GM18858 (cell line): ENCODE measurements around the gene CCDC33.

ENCODE experiments used
- ATAC-seq: cut with Tn5 transposase; IDR thresholded peaks from one replicate; pipeline ENCODE4 v1.9.1; 2021; ENCODE audit not compliant: unreplicated experiment

CCDC33 gene

DNA sequence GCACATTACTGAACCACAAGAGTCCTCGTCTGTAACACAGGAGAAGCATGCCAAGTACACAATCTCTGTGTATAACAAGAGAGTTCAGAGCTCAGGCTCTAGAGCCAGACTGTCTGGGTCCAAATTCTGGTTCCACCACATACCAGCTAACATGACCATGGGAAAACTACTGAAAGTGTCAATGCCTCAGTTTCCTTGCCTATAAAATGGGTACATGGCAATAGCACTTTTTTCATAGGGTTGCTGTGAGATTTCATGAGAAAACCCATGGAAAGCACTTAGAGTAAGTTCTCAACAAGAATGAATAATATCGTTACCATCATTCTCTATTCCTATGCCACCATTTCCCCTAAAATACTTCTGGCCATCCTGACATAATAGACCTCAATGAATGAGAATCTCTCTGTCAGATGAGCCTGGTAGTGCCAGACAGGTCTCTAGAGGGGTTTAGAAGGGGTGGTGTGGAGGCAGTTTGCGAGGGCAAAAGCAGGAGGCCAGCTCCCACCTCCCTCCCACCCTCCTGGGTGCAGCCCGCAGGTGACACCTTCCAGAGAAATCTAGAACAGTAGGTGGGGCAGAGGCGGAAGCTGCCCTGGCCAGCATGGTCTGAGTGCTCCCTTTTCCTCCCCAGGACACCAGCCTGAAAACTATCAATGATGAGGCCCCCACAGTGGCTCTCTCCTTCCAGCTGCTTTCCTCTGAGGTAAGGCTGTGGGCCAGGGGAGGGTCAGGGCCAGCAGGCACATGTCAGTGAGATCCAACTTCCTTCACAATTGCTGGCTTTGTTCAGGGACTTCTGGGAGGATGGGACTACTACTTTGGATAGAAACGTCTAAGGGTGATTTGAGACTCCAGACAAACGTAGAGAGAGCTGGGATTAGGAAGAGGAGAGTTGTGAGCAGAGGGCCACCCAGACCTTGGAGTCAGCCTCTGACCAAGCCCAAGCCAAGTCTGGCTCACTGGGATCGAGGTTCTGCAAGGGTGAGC lies 45.3 kb downstream of the CCDC33 start:
- ATAC-seq, result no peak

DNA sequence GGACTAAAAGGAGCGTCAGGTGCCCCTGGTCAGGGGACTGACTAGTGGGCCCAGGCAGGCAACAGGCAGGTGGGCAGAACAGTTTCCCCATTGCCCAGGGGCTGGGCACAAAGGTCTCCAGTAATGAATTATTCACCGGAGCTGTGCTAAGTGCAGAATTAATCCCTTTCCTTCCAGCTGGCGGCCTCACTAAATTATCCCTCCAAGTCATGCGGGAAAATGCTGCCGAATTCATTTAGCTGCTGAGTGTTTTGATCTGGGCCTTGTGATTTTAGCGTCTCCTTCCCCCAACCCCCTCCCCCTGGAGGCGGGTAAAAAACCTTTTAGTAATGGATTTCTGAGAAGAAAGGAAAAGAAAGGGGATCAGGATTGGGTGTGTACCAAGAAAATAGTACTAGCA lies 47.2 kb downstream of the CCDC33 start:
- ATAC-seq, result no peak

DNA sequence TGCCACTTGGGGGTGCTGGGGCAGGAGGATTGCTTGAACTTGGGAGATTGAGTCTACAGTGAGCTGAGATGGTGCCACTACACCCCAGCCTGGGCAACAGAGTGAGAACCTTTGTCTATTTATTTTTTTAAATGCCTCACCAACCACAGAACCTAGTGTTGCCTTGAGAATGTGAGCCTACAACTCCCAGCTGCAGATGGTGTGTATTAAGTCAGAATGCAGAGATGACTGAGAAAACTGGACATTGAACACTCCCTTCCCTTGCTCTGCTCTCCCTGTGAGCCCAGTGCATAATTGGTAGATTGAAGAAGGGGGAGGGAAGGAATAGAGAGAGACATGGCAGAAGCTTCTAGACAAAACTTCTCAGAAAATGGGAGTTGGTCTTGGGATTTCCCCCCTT lies 53.5 kb downstream of the CCDC33 start:
- no peak for ATAC-seq

DNA sequence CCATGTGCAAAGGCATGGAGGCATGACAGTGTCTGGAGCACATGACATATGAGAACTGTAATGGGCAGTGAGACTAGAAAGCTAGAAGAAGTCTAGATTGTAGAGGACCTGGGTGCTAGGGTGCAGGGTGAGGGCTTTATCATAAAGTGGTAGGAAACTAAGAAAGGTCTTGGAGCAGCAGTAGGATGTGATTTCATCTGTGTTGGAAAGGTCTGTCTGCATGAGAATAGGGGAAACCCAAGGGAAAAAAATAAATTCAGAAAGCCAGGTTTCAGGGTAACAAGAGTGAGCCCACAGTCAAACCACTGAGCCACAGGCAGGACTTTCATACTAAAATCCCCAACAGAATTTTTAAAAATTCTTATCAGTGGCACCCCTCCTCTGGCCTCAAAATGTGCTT lies 54.5 kb downstream of the CCDC33 start:
- no peak for ATAC-seq

DNA sequence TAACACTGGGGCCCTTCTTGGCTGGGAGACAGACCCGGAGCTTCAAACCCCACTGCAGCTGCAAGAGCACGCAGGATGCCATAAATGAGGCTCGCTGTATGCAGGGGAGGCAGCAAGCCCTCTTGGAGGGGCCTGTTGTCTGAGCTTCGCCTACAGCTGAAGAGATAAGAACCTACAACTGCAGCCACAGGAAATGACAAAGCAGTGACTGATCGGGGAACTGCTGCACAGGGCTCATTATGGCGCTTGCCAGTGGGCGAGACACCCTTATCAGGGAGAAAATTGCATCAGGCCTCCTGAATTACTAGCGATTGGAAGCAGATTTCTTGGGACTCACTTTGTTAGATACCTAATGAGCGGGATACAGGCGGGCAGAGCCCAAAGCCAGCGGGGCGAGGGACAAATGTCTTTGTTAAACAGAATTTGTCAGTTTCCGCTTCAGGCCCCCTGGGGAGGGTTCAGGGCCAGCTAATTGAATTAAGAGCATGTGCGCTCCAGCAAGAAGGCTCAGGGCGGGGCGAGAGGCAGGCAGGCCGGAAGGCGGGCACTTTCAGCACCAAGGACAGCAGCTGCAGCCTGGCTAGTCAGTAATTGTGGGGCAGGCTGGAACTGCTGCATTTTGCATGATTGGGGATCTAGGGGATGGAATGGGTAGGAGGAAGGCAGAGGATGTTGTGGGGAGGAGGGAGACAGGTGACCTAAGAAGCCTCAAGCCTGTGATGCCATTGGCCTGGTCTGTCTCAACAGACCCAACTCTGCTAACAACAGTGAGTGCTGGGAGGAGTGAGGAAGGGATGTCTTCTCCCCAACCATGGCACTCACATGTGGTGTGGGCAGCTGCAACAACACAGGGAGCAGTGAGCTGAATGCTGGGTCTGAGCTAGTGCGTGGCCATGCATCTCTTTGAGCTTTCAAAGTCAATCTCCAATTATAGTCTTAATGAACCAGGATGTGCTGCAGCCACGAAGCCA lies 55.3 kb downstream of the CCDC33 start:
- ATAC-seq, result no peak

DNA sequence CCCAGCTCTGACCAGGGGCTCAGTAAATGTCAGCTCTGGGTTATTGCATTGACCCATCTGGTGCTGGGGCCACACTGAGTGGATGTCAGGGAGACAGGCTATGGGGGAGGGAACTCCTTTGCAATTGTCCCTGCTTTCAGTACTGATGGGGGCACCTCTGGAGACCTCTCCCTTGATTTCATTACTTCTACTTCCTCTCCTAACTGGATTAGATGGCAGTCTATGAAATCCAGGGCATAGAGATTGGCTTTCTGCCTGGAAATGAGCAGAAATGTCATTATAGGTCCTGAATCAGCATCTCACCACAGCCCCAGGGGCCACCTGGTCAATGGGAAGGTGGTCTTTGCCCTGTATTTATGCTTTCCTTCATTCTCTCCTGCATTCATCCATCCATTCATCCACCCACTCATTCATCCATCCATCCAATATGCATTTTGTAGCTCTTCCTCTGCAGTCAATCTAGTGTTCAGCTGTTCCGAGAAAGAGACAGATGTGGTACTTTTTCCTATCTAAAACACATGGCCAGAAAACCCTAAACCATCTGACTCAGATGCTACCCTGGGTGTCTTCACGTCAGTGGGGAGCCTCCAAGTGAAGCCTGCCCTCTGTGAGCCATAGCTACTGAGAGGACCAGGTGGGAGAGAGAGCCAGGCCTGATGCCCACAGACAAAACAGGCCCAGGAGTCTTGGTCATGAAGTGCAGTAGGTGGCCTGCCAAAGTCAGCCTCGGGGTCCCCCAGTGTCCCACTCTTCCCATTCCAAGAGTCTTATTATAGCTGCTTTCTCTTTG lies 57.1 kb downstream of the CCDC33 start:
- no peak for ATAC-seq

DNA sequence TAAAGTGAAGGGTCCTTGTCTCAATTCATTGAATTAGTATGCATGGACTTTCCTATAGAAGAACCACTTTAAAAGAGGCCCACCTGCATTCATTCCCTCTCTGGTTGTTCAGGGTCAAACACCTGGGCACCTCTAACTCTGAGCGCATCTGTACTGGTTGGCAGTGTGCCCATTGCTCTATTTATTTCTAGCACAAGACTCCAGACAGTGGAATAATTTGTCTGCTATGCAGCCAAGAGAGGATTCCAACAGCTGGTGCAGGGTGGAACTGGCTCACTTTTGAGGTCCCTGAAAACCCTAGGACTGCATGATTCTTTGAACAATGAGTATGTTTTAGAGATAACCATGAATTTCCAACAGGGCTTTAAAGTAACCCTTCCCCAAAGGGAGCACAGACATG lies 57.9 kb downstream of the CCDC33 start:
- ATAC-seq, result no peak

DNA sequence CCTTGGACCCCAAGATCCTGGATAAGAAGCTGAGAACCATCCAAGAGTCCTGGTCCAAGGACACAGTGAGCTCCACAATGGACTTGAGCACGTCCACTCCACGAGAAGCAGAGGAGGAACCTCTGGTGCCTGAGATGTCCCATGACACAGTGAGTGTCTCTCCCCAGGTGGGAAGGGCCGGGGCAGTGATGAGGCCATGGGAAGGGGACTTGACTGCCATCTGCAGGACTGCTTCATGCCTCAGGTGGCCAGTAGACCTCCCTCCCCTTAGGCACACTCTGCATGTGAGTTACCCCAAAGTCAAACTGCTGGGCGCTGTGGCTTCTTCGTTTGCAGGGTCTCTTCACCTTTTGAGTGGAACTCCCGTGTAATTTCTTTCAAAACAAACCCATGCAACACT lies 59.7 kb downstream of the CCDC33 start:
- ATAC-seq, result no peak

DNA sequence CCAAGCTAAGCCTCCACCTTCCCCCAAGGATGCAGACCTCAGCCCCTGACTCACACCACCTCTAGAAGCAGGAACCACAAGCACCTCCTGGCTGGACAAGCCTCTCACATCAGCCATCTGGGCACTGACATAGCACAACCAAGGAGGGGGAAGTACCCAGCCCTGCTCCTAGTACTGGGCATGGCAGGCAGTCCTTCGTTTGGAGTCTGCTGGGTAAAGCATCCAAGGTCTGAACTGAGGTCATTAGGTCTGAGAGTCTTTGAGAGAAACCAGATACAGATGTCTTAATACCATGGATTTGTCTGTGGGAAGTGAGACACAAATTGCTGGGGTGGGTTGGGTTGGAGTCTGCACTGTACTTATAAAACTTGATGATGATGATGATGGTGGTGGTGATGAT lies 61.8 kb downstream of the CCDC33 start:
- no peak for ATAC-seq

DNA sequence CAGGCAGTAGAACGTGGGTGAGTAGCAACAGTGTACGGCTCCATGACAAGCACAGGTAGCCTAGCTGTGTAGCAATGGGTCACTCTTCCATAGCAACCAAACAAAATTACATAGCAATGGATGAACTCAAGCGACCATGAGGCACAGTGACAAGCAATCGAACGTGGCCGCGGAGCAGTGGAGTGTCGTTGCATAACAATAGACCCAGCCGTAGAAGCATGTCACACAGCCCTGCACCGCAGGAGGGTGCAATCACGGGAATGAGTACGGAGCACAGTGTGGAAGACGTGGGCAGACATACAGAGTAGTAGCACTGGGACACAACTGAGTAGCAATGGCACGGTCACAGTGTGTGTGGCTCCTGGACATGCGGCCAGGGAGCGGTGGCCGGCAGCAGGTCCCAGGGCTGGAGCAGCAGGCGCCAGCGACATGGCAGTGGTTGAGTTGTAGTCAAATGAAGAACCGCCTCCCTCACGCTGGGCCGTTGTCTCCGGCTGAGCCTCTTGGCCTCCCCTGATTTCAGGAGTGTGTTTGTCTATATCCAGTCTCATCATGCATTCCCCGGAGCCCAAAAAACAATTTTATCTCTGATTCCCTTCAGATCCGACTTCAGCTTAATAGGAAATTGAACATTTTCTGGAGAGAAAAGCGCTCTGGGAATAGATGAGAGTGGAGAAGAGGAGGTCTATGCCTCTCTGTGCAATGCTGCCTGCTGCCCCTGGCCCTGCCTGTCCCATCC lies 64.1 kb downstream of the CCDC33 start:
- ATAC-seq, result no peak

DNA sequence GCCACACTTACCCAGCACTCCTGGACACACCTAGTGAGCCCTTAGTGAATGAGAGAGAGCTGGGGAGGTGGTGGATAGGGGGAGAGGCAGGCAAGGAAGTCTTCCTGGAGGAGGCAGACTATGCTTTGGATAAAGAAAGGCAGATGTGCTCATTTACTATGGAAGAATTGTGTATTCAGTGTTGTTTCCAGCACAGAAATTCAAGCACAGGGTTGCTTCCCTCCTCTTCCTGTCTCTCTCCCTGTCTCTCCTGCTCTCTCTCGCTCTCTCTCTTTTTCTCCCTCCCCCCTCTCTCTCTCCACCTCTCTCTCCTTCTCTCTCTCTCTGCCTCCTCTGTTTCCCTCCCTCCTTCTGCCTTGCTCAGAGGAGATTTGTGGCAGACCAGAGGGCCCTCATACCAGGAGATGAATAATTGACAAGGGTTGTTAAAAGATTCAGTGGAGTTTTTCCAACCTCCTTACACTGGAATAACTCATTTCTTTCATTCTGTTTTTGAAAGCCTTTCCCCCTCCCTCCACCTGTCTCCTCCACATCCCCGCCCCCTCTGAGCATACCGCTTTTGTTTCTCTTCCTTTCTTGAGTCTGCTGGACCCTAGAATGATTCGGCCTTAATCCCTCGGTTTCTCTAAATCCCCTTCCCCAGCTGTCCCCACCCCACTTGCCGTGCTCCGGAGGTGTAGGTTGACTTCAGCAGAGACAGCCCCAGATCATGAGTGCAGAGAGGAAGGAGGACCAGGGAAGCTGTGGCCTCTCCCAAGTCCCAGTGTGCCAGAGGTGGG lies 65.6 kb downstream of the CCDC33 start:
- ATAC-seq, result no peak

DNA sequence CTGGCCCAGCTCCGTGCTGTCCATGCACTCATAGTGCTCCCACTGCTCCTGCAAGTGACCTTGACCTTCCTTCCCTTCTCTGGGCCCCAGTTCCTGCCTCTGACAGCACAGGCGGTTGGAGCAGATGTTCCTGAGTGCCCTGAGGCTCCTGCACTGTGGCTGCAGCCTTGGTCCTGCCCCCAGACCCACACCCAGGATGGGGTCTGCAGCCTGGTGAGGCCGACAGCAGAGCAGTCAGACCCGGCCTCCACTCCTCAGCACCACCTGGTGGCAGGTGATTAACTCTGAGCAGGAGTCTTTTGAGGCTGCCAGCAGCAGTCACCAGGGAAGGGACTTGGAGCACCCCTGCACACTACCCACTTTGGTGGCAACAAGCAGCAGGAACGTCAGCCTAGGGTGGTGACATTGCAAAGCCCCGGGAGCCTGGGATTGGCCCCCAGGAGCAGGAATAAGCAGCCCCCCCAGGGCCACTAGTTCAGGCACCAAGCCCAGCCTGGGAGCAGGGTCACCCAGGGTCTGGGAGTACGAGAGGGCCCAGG lies 66.8 kb downstream of the CCDC33 start:
- ATAC-seq, result no peak

DNA sequence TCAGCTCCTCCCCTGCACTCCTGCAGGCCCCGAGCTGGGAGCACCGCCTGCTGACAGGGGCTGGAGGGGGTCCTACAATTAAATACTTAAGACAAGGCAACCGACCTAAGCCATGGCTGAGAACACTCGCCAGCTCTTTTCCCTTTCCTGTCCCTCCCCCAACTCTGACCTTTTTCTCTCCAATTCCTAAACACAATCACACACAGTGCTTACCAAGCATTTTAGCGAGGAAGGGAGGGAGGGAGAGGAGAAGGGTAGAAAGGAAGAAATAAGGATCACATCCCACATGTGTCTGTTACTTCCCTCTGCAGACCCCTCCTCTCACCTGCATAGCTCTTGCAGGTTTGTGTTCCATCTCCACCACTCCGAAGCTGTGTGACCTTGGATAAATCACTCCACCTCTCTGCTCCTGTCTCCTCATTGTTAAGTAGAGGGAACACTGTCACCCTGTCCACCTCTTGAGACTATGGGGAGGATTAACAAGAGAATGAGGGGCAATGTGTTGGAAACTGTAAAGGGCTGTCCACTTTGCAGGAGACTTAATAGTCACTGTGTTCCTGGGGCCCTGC lies 67.7 kb downstream of the CCDC33 start:
- no peak for ATAC-seq

DNA sequence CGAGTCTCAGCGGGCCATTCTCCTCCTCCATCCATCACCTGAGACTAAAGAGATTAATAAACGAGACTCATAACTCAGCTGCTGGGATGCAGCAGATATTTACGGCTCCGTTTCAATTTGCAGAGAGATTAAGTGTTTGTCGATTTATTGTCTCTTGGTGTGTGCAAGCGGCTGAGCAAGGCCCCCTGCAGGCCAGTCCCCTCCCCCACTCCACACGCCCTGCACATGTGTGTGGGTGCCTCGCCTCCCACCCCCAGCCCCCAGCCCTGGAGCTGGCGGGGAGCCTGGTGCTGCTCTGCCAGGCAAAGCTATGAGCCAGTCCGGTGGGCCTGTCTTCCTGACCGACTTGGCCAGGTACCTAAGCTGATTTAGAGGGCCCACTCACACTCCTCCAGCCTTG lies 68.3 kb downstream of the CCDC33 start:
- no peak for ATAC-seq

DNA sequence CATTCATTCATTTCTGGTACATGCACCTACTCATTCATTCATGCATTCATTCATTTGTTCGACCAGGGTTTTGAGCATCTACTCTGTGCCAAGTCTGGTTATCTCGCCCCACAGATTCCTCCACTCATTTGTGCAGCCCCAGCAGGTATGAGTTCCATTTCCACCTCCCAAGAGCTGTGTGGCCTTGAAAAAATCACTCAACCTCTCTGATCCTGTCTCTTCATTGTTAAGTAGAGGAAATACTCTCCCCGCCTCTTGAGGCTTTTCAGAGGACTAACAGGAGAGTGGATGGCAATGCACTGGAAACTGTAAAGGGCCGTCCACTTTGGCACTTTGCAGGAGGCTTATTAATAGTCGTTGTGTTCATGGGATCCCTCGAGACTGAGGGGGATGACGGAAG lies 69.6 kb downstream of the CCDC33 start:
- no peak for ATAC-seq

DNA sequence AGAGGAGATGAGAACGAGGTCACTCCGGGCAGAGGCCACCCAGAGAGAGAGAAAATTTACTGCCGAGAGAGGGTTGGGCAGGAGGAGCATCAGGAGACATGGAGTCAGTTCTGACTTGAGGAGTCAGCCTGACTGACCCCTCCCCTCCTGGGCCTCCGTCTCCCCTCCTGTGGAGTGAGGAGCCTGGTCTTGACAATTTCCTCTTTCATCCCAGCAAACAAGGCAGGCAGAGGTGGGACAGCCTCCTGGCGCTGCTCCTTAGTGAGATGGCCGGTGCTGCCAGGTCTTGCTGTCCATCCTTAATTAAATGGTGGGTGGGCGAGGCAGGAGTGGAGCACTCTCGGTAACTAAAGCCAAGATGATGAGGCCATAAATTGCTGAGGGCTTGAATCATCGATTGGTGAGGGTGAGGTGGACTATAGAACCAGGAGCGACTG lies 70.7 kb downstream of the CCDC33 start:
- ATAC-seq, result no peak

DNA sequence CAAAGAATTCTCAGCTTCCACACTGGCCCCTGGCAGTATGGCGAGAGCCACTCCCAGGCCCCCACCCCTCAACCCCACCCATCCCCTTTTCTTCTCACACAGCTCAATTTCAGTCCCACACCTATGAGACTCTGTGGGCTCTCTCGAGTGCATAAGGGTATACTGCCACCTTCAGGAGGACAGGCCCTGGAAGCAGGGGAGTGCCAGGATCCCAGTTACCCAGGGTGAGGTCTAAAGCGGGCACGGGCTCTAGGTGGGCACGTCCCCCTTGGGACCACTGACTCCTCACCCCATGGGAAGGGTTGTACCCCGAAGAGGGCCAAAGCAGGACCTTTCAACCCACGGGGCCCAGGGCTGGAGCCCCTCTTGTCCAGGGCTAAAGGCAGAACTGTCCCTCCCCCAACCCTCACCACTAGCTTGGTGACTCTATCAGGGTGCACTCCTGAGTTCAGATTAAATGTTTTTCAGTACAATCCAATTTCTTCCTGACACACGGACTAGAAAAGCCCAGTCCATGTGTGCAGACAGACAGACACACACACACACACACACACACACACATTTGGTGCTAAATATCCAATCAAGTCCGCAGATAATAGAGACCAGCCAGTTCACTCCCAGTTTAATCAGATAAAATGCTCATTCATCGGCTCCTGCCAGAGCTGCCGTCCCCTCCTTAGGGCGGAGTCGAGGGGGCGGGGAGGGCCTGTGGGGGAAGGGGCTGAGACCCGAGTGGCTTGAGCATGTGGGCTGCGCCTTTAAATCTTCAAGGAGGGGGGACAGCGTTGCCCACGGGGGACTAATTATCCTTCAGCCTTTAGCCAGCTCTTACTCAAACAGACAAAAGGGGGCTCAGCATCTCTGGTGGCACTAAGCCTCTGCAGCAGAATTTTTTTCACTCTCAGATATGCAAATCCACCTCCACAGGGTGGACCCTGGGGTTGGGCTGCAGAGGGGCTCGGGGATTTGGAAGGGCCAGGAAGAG lies 72.0 kb downstream of the CCDC33 start:
- no peak for ATAC-seq
